Subcutaneous abdominal adipose tissue (tissue), 5 donors: Measurements from ENCODE around the gene PRRT1.

Experiments used
- H3K27ac ChIP-seq: one replicate; pipeline ENCODE4 v1.7.0; 2013; ENCODE audit warnings: low read depth, mild to moderate bottlenecking, inconsistent platforms, low read length, moderate library complexity
- H3K27me3 ChIP-seq, 5 donors: one replicate each; pipeline ENCODE4 v1.7.0; 2013; ENCODE audit warnings: low read length in 5 of 5, inconsistent platforms in 1 of 5; ENCODE audit not compliant: control insufficient read depth in 5 of 5, insufficient read depth in 4 of 5
- H3K36me3 ChIP-seq, 5 donors: one replicate each; pipeline ENCODE4 v1.7.0; 2013; ENCODE audit warnings: low read length in 5 of 5; ENCODE audit not compliant: control insufficient read depth in 5 of 5, insufficient read depth in 5 of 5
- H3K4me1 ChIP-seq, 5 donors: one replicate each; pipeline ENCODE4 v1.7.0; 2013; ENCODE audit warnings: low read length in 5 of 5, mild to moderate bottlenecking in 3 of 5, moderate library complexity in 1 of 5; ENCODE audit not compliant: control insufficient read depth in 5 of 5, insufficient read depth in 5 of 5
- H3K4me3 ChIP-seq, 5 donors: one replicate each; pipeline ENCODE4 v1.7.0; 2013; ENCODE audit warnings: low read length in 5 of 5, low read depth in 1 of 5
- H3K9ac ChIP-seq, 5 donors: one replicate each; pipeline ENCODE4 v1.7.0; 2013; ENCODE audit warnings: low read length in 5 of 5, mild to moderate bottlenecking in 4 of 5, moderate library complexity in 3 of 5
- H3K9me3 ChIP-seq, 5 donors: one replicate each; pipeline ENCODE4 v1.7.0; 2013; ENCODE audit warnings: low read length in 5 of 5; ENCODE audit not compliant: control insufficient read depth in 5 of 5
- donor health status: healthy.
- donor health status: healthy.
- donor health status: healthy.
- donor health status: healthy.
- donor health status: healthy.

Gene PRRT1

GRCh38 chr6:32166411-32167061 is 14.8 kb upstream of the PRRT1 start:
- H3K36me3 ChIP-seq: peaks cover 0 to 77% (median 60%) of the 10 kb centered on the region in 5 donors
- no peak overlapping the region for H3K27ac ChIP-seq
- H3K4me3 ChIP-seq: no peak overlapping the region
- peaks cover 0 to 19% (median 5%) of the 10 kb centered on the region in 5 donors for H3K4me1 ChIP-seq
- H3K9ac ChIP-seq: no peak overlapping the region
- no peaks in the 10 kb centered on the region for H3K27me3 ChIP-seq
- no peaks in the 10 kb centered on the region for H3K9me3 ChIP-seq

DNA sequence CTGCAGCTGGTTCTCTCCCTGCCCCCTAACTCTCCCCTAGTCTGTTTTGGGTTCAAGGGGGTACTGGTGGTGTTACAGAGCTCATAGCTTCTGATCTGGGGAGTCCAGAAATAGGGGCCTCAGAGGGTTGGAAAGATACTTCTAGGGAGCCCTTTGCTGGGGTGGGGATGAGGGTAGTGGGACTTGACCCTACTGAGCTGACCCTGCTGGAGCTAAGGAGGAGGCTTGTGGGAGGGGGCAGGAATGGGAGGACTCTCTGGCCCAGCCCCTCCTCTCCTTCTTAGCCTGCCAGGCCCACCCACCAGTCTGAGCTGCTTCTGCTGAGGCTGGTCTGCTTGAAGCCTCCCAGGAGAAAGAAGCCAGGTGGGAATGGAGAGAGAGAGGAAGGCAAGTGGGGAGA is 12.6 kb upstream of the PRRT1 start, which contains the start of gene EGFL8:
Gene EGFL8 (plus strand): TSS at position 301 of the 400 bp plus-strand sequence. CDS start 1,571 bp downstream, outside the sequence.
- H3K27me3 ChIP-seq: no peaks in the 10 kb centered on the region
- H3K4me3 ChIP-seq: no peak within 1 kb of the TSS
- H3K27ac ChIP-seq: peak within 1 kb of the TSS; percentile 67
- H3K9me3 ChIP-seq: no peaks in the 10 kb centered on the region
- peaks cover 0 to 19% (median 5%) of the 10 kb centered on the region in 5 donors for H3K4me1 ChIP-seq
- peaks cover 0 to 56% (median 42%) of the 10 kb centered on the region in 5 donors for H3K36me3 ChIP-seq
- peak within 1 kb of the TSS in 1 of 5 donors; percentile 56 for H3K9ac ChIP-seq

GRCh38 chr6:32163559-32164258 is 12.0 kb upstream of the PRRT1 start:
- peak overlapping the region; percentile 67 for H3K27ac ChIP-seq
- H3K4me3 ChIP-seq: no peak overlapping the region
- H3K27me3 ChIP-seq: no peaks in the 10 kb centered on the region
- H3K9me3 ChIP-seq: no peaks in the 10 kb centered on the region
- peak overlapping the region in 1 of 5 donors; percentile 56 for H3K9ac ChIP-seq
- H3K36me3 ChIP-seq: peaks cover 0 to 53% (median 39%) of the 10 kb centered on the region in 5 donors
- peaks cover 0 to 19% (median 5%) of the 10 kb centered on the region in 5 donors for H3K4me1 ChIP-seq

DNA sequence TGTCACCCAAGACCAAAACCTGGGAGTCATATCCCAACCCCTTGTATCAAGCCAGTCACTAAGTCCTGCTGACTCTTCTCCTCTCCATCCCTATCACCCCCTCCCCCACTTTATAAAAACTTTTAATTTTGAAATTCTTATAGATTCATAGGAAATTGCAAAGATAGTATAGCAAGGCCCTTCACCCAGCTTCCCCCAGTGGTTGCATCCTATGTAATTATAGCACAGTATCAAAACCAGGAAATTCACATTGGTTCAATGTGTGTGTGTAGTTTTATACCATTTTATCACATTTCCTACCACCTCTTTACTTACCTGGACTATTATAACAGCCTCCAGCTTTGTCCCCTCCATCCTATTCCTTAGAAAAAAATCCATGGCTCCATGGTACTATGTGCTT is 6.3 kb upstream of the PRRT1 start:
- H3K9ac ChIP-seq: no peak overlapping the region
- H3K27ac ChIP-seq: no peak overlapping the region
- H3K9me3 ChIP-seq: no peaks in the 10 kb centered on the region
- H3K4me3 ChIP-seq: no peak overlapping the region
- H3K27me3 ChIP-seq: no peaks in the 10 kb centered on the region
- H3K4me1 ChIP-seq: peaks cover 0 to 34% (median 28%) of the 10 kb centered on the region in 5 donors
- H3K36me3 ChIP-seq: peaks cover 4 to 38% (median 32%) of the 10 kb centered on the region in 5 donors

- Histone ChIP-seq H3K36me3 (peaks cover 4 to 29% (median 26%) of the 10 kb centered on the region in 5 donors), H3K9ac (no peak overlapping the region), H3K27me3 (no peaks in the 10 kb centered on the region), H3K27ac (no peak overlapping the region), H3K4me3 (no peak overlapping the region), H3K4me1 (peaks cover 0 to 40% (median 37%) of the 10 kb centered on the region in 5 donors), H3K9me3 (no peaks in the 10 kb centered on the region)
These were observed 5.2 kb upstream of the PRRT1 start for GRCh38 chr6:32156891-32157290.

- Histone ChIP-seq H3K4me1 (peaks cover 0 to 41% (median 39%) of the 10 kb centered on the region in 5 donors), H3K27ac (peak overlapping the region; percentile 90), H3K9ac (peak overlapping the region; percentile 57 to 85 (median 77)), H3K27me3 (peaks cover 0 to 11% (median 3%) of the 10 kb centered on the region in 5 donors), H3K36me3 (peaks cover 4 to 29% (median 26%) of the 10 kb centered on the region in 5 donors), H3K9me3 (no peaks in the 10 kb centered on the region), H3K4me3 (peak overlapping the region; percentile 91 to 96 (median 94))
These were observed 2.9 kb upstream of the PRRT1 start for GRCh38 chr6:32154514-32155161.

DNA sequence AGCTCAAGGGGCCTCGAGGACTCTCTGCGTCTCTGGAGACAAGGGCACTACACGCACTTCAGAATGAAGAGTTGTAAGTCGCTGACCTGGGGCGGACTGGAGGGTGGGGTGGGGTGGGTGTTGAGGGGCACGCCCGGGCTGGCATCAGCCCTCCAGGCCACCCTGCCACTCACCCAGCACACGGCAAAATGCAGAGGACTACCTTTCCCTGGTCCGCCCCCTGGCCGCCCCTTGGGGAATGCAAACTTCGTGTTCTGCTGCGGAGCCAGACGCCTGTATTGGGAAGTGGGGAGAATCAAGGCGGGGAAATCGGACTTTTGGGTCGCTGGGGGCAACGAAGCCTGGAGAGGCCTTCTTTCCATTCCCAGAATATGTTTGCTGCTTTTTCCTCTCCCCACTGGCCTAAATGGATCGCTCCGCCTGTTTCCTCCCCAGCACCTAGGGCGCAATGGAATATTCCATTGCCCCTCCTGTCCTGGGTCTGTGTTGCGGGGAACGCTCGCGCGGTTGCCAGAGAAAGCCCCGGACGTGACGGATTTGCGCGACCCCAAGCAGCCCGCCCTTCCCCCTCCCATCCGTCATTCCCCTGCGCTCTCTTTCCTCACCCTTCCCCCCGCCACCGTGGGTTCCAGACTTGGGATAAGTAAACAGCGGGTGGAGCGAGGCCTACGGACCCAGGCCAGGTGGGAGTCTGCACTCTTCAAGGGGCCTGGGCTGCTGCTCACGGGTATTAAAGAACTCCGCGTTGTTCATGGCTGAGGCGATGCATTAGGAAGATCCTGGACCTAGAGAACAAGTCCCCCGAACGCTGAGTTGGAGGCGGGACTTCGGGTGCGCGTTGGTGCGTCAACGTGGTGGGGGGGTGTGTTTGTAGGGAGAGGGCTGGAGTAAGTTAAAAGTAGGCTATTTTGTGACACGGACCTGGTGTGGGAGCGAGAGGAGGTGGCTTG is 2.1 kb upstream of the PRRT1 start, which contains the start of gene PPT2:
Gene PPT2 (plus strand): TSS at position 578 of the 950 bp plus-strand sequence. CDS start 454 bp downstream, outside the sequence.
- Histone ChIP-seq H3K4me1 (peaks cover 0 to 46% (median 44%) of the 10 kb centered on the region in 5 donors), H3K36me3 (peaks cover 4 to 27% (median 24%) of the 10 kb centered on the region in 5 donors), H3K9ac (peak within 1 kb of the TSS; percentile 57 to 85 (median 77)), H3K4me3 (peak within 1 kb of the TSS; percentile 91 to 96 (median 94)), H3K27ac (peak within 1 kb of the TSS; percentile 90), H3K27me3 (peaks cover 0 to 17% (median 8%) of the 10 kb centered on the region in 5 donors), H3K9me3 (no peaks in the 10 kb centered on the region)

DNA sequence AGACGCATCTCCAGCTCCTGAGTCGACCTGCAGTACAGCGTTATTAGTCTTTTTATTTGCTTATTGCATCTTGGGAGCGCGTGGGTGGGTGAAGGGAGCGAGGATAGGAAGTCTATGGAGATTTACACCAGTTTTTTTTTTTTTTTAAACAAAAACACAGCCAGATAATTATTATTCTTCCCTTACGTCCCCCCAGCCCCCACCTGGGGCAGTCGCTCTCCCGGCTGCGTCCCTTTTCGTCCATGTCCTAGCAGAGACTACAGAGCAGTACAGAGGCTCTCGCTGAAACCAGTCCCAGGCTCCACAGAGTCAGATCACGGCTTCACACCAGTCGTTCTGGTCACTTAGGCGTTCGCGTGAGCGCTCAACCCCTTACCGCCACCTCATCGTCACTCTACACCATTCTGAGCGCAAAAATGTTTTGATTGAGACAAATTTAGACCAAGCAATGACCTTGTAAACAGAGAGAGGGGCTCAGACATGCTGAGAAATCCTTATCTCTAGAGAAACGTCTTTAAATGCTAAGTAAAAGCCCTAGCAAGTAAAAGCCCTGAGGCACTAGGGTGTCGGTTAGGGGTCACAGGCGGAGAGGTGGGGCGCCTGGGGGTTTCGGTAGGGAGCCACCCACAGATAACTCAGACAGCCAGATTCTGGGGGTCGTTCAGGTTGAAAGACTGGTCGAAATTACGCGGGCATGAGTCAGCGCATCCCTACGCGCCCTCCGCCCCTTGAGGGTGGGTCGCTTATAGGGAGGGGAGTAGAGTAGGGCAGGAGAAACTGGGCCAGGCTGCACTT is 1.2 kb upstream of the PRRT1 start:
- Histone ChIP-seq H3K9ac (peak overlapping the region; percentile 57 to 84 (median 72)), H3K4me1 (peaks cover 0 to 54% (median 51%) of the 10 kb centered on the region in 5 donors), H3K27ac (peak overlapping the region; percentile 90), H3K9me3 (no peaks in the 10 kb centered on the region), H3K4me3 (peak overlapping the region; percentile 91 to 96 (median 94)), H3K36me3 (peaks cover under 1 to 18% (median 15%) of the 10 kb centered on the region in 5 donors), H3K27me3 (peaks cover under 1 to 18% (median 8%) of the 10 kb centered on the region in 5 donors)
